NT2/D1 (cell line): Measurements from ENCODE around the gene WDFY3.

ENCODE experiments used
- SUZ12 ChIP-seq: IDR thresholded peaks from 2 replicates; pipeline ENCODE4 v1.6.1; 2011; ENCODE audit not compliant: insufficient read length, insufficient read depth; ENCODE audit errors: extremely low read depth
- YY1 ChIP-seq: IDR thresholded peaks from 2 replicates; pipeline ENCODE4 v1.6.1; 2011; ENCODE audit not compliant: insufficient read length, insufficient read depth
- ZNF274 ChIP-seq: IDR thresholded peaks from 2 replicates; pipeline ENCODE4 v1.6.1; 2011; ENCODE audit warnings: mild to moderate bottlenecking, low read depth, low read length

DNA sequence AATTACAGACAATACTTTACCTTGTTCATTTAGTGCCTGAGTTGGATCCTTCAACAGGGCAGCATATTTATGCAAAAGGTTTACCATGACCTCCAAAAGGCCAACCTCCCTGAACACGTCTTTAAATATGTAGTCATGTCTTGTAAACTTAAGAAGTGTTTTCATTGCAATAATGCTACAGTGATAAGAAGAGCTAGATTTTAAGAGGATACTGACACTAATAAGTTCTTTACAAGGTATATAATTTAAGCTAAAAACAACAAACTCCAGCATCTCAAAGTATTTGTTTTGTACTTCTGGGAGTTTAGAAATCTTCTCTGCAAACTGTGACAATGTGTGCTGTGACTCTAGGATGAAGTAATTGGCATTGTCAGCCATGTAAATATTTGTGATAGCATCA lies 145.4 kb downstream of the WDFY3 start:
- TF ChIP-seq ZNF274 (no peak), YY1 (no peak), SUZ12 (no peak)
